Prostate gland (tissue), 2 donors: ENCODE measurements around the gene SNRPE. TPM values are rescaled to one million over a fixed set of nuclear protein-coding genes. Genes with fewer than 3 reads are reported as not detected.

Source experiments
- DNase-seq: peaks from one replicate; pipeline ENCODE4 v3.0.0-alpha.2; 2019; ENCODE audit warnings: low spot score
- H3K27ac ChIP-seq, 2 donors: fragments of 200-600 bp; sonication (generic); 2 replicates each; pipeline ENCODE4 v1.5.1; 2017 to 2019
- H3K27me3 ChIP-seq: fragments of 200-600 bp; sonication (generic); replicated peaks from 2 replicates; pipeline ENCODE4 v1.5.1; 2019; ENCODE audit not compliant: insufficient read depth
- H3K36me3 ChIP-seq, 2 donors: fragments of 200-600 bp; sonication (generic); 1 replicate in 1 of 2; 2 replicates in 1 of 2; pipeline versions ENCODE4 v1.5.1 to v1.8.1; 2017 to 2019
- H3K4me1 ChIP-seq: fragments of 200-600 bp; sonication (generic); replicated peaks from 2 replicates; pipeline ENCODE4 v1.5.1; 2019
- H3K4me3 ChIP-seq, 2 donors: fragments of 200-600 bp; sonication (generic); 2 replicates each; pipeline ENCODE4 v1.5.1; 2017 to 2019
- H3K9me3 ChIP-seq: fragments of 200-600 bp; sonication (generic); 2 replicates; pipeline ENCODE4 v1.5.1; 2017
- CTCF ChIP-seq, 4 experiments: fragments of 200-600 bp in 2 of 4; fragments of 450-650 bp in 2 of 4; sonication (generic) in 2 of 4; IDR thresholded peaks; 1 replicate in 3 of 4; 2 replicates in 1 of 4; pipeline ENCODE4 v1.5.1; 2016 to 2019; ENCODE audit warnings: antibody characterized with exemption in 4 of 4, mild to moderate bottlenecking in 2 of 4, moderate library complexity in 2 of 4
- POLR2A ChIP-seq: fragments of 450-650 bp; IDR thresholded peaks from one replicate; pipeline ENCODE4 v1.6.1; 2016; ENCODE audit warnings: antibody characterized with exemption, mild to moderate bottlenecking
- POLR2AphosphoS5 ChIP-seq: sonication (generic); formaldehyde crosslinking; IDR thresholded peaks from one replicate; pipeline ENCODE4 v1.6.1; 2017; ENCODE audit warnings: antibody characterized with exemption
- WGBS: methylation state at CpG from one replicate; pipeline ENCODE4 v1.1.5; 2018; 5-methylcytosine and 5-hydroxymethylcytosine counted together
- intact Hi-C: fragments of 100-400 bp; cut with DNase I; formaldehyde crosslinking; loops from one replicate; pipeline ENCODE4 v1.14.2; 2022
- total RNA-seq, 2 donors: library from RNA; depleted of rRNA; stranded (reverse); fragments of >200 nt; gene quantifications; one replicate each; pipeline ENCODE4 v1.1.0, GENCODE V29; 2016

SNRPE gene
- total RNA-seq, 2 donors from 2014 or later, result 18.8 to 92.8 TPM

- intact Hi-C loops, result loop anchor here (1.0 to 5.0 kb wide), 2 partner anchors 201 to 257 kb away; partner anchors contain the start of gene SOX13
- Histone ChIP-seq H3K27ac (peak overlapping the region; percentile 82), H3K36me3 (peaks cover 1% of the 10 kb centered on the region in 2 donors)
Measured at GRCh38 chr1:203871114-203871880, 9.9 kb downstream of the SNRPE start.

GRCh38 chr1:203873094-203873493 lies 11.7 kb downstream of the SNRPE start:
- intact Hi-C loops, result loop anchor here (5.0 kb wide), 1 partner anchor 199 kb away; the partner anchor contains the start of gene SOX13
- Histone ChIP-seq H3K4me1 (peaks cover 2% of the 10 kb centered on the region), H3K36me3 (no peaks in the 10 kb centered on the region), H3K27me3 (no peaks in the 10 kb centered on the region), H3K9me3 (no peaks in the 10 kb centered on the region), H3K27ac (no peak overlapping the region), H3K4me3 (no peak overlapping the region)
- 83% methylated on average over 8 of the region's 8 CpGs for WGBS
- no peak for TF ChIP-seq POLR2A
- TF ChIP-seq CTCF (IDR thresholded peaks at IDR 0.05), result no peak
- TF ChIP-seq POLR2AphosphoS5, result no peak
- no peak for DNase-seq

More at GRCh38 chr1:203871114-203871880, 9.9 kb downstream of the SNRPE start:
- DNase-seq, result peak; percentile 60
- no peaks in the 10 kb centered on the region for H3K9me3 ChIP-seq
- H3K27me3 ChIP-seq, result no peaks in the 10 kb centered on the region
- no peak overlapping the region for H3K4me3 ChIP-seq
- 17% methylated on average over 3 of the region's 3 CpGs for WGBS
- H3K4me1 ChIP-seq, result peaks cover 2% of the 10 kb centered on the region
- peak; percentile 80 to 99 (median 90) for TF ChIP-seq CTCF (IDR thresholded peaks at IDR 0.05)
- TF ChIP-seq POLR2A, result no peak
- peak; percentile 65 for TF ChIP-seq POLR2AphosphoS5

- Histone ChIP-seq H3K27ac (no peak overlapping the region), H3K9me3 (no peaks in the 10 kb centered on the region), H3K4me1 (no peaks in the 10 kb centered on the region), H3K4me3 (no peak overlapping the region), H3K27me3 (no peaks in the 10 kb centered on the region), H3K36me3 (no peaks in the 10 kb centered on the region)
- DNase-seq, result no peak
- WGBS, result 91% methylated on average over 3 of the region's 3 CpGs
- TF ChIP-seq POLR2AphosphoS5 (no peak), POLR2A (no peak), CTCF (IDR thresholded peaks at IDR 0.05) (no peak)
- intact Hi-C loops, result no loop called here
Measured at GRCh38 chr1:203878422-203878821, 17.0 kb downstream of the SNRPE start.

- TF ChIP-seq CTCF (IDR thresholded peaks at IDR 0.05) (no peak), POLR2A (no peak), POLR2AphosphoS5 (no peak)
- Histone ChIP-seq H3K36me3 (no peaks in the 10 kb centered on the region), H3K27me3 (no peaks in the 10 kb centered on the region), H3K4me1 (no peaks in the 10 kb centered on the region), H3K4me3 (no peak overlapping the region), H3K27ac (no peak overlapping the region), H3K9me3 (no peaks in the 10 kb centered on the region)
- intact Hi-C loops, result no loop called here
- no peak for DNase-seq
- 98% methylated on average over 5 of the region's 5 CpGs for WGBS
Measured at GRCh38 chr1:203880606-203881005, 19.2 kb downstream of the SNRPE start.

GRCh38 chr1:203888807-203889251 lies 27.4 kb downstream of the SNRPE start:
- TF ChIP-seq POLR2AphosphoS5 (no peak), CTCF (IDR thresholded peaks at IDR 0.05) (no peak), POLR2A (no peak)
- H3K27ac ChIP-seq, result no peak overlapping the region
- intact Hi-C loops, result no loop called here
- H3K4me3 ChIP-seq, result no peak overlapping the region
- no peaks in the 10 kb centered on the region for H3K27me3 ChIP-seq
- no peak for DNase-seq
- H3K4me1 ChIP-seq, result no peaks in the 10 kb centered on the region
- no peaks in the 10 kb centered on the region for H3K36me3 ChIP-seq
- no peaks in the 10 kb centered on the region for H3K9me3 ChIP-seq
